Liver (tissue), 9 donors: ENCODE data around the gene ALS2CL. TPM values are rescaled to one million over a fixed set of nuclear protein-coding genes. Genes with fewer than 3 reads are reported as not detected.

ENCODE experiments used
- DNase-seq: peaks from one replicate; pipeline ENCODE4 v3.0.0-alpha.2; 2017; ENCODE audit warnings: low spot score
- H3K27ac ChIP-seq, 2 donors: one replicate each; pipeline ENCODE4 v1.7.0; 2013; ENCODE audit warnings: inconsistent platforms in 2 of 2, low read length in 2 of 2, control low read depth in 1 of 2, low read depth in 1 of 2, mild to moderate bottlenecking in 1 of 2
- H3K27me3 ChIP-seq, 4 donors: one replicate each; pipeline versions ENCODE4 v1.6.1 to v1.7.0; 2013; ENCODE audit warnings: low read length in 3 of 4, inconsistent platforms in 1 of 4, mild to moderate bottlenecking in 1 of 4, moderate library complexity in 1 of 4; ENCODE audit not compliant: control insufficient read depth in 4 of 4, insufficient read depth in 4 of 4
- H3K36me3 ChIP-seq, 4 donors: one replicate each; pipeline versions ENCODE4 v1.6.1 to v1.7.0; 2013; ENCODE audit warnings: low read length in 3 of 4, mild to moderate bottlenecking in 3 of 4, low read depth in 1 of 4, moderate library complexity in 1 of 4; ENCODE audit not compliant: control insufficient read depth in 4 of 4, insufficient read depth in 3 of 4
- H3K4me1 ChIP-seq, 4 donors: one replicate each; pipeline versions ENCODE4 v1.6.1 to v1.7.0; 2013; ENCODE audit warnings: low read length in 3 of 4, mild to moderate bottlenecking in 3 of 4, moderate library complexity in 1 of 4; ENCODE audit not compliant: control insufficient read depth in 4 of 4, insufficient read depth in 4 of 4
- H3K4me3 ChIP-seq, 3 donors: one replicate each; pipeline versions ENCODE4 v1.6.1 to v1.7.0; 2013; ENCODE audit warnings: low read length in 3 of 3, control low read depth in 1 of 3, low read depth in 1 of 3, mild to moderate bottlenecking in 1 of 3
- H3K9ac ChIP-seq, 2 donors: one replicate each; pipeline ENCODE4 v1.7.0; 2013; ENCODE audit warnings: low read length in 2 of 2, mild to moderate bottlenecking in 2 of 2, moderate library complexity in 2 of 2, control low read depth in 1 of 2, low read depth in 1 of 2
- H3K9me3 ChIP-seq, 4 donors: one replicate each; pipeline versions ENCODE4 v1.6.1 to v1.7.0; 2013; ENCODE audit warnings: low read length in 3 of 4; ENCODE audit not compliant: control insufficient read depth in 4 of 4
- CTCF ChIP-seq: fragments of 150-350 bp; IDR thresholded peaks from 2 replicates; pipeline ENCODE4 v1.5.1; 2017; ENCODE audit warnings: improper control_type of control experiment, low read depth, low read length; ENCODE audit not compliant: missing input control
- EGR1 ChIP-seq, 2 donors: IDR thresholded peaks; 2 replicates each; pipeline ENCODE4 v1.6.1; 2016 to 2018; ENCODE audit warnings: antibody characterized with exemption in 2 of 2, low read depth in 2 of 2
- FOXA1 ChIP-seq: IDR thresholded peaks from 2 replicates; pipeline ENCODE4 v1.6.1; 2016; ENCODE audit warnings: antibody characterized with exemption
- FOXA2 ChIP-seq: IDR thresholded peaks from 2 replicates; pipeline ENCODE4 v1.6.1; 2016; ENCODE audit warnings: antibody characterized with exemption
- GABPA ChIP-seq, 2 donors: IDR thresholded peaks in 1 of 2; conservative IDR thresholded peaks in 1 of 2; 2 replicates each; pipeline ENCODE4 v1.6.1; 2016; ENCODE audit warnings: antibody characterized with exemption in 2 of 2, mild to moderate bottlenecking in 1 of 2, moderate library complexity in 1 of 2
- HNF4A ChIP-seq, 2 donors: conservative IDR thresholded peaks; 2 replicates each; pipeline ENCODE4 v1.6.1; 2016; ENCODE audit warnings: antibody characterized with exemption in 2 of 2, mild to moderate bottlenecking in 2 of 2
- HNF4G ChIP-seq: IDR thresholded peaks from 2 replicates; pipeline ENCODE4 v1.6.1; 2016; ENCODE audit warnings: antibody characterized with exemption
- JUND ChIP-seq, 2 donors: IDR thresholded peaks; 2 replicates each; pipeline ENCODE4 v1.6.1; 2016; ENCODE audit warnings: antibody characterized with exemption in 2 of 2
- MAX ChIP-seq: IDR thresholded peaks from 2 replicates; pipeline ENCODE4 v1.6.1; 2016; ENCODE audit warnings: antibody characterized with exemption
- NR2F2 ChIP-seq: IDR thresholded peaks from 2 replicates; pipeline ENCODE4 v1.6.1; 2016; ENCODE audit warnings: antibody characterized with exemption
- RAD21 ChIP-seq, 2 donors: IDR thresholded peaks; 2 replicates each; pipeline ENCODE4 v1.6.1; 2016; ENCODE audit warnings: antibody characterized with exemption in 2 of 2, mild to moderate bottlenecking in 2 of 2
- REST ChIP-seq: IDR thresholded peaks from 2 replicates; pipeline ENCODE4 v1.6.1; 2016; ENCODE audit warnings: antibody characterized with exemption, mild to moderate bottlenecking
- RXRA ChIP-seq, 2 donors: IDR thresholded peaks; 2 replicates each; pipeline ENCODE4 v1.6.1; 2017 to 2018; ENCODE audit warnings: antibody characterized with exemption in 2 of 2, mild to moderate bottlenecking in 1 of 2
- SP1 ChIP-seq: IDR thresholded peaks from 2 replicates; pipeline ENCODE4 v1.6.1; 2018; ENCODE audit warnings: antibody characterized with exemption, mild to moderate bottlenecking
- TAF1 ChIP-seq: conservative IDR thresholded peaks from 2 replicates; pipeline ENCODE4 v1.6.1; 2016; ENCODE audit warnings: antibody characterized with exemption, mild to moderate bottlenecking
- YY1 ChIP-seq: IDR thresholded peaks from 2 replicates; pipeline ENCODE4 v1.6.1; 2016; ENCODE audit warnings: antibody characterized with exemption, mild to moderate bottlenecking
- ZBTB33 ChIP-seq: IDR thresholded peaks from 2 replicates; pipeline ENCODE4 v1.6.1; 2016; ENCODE audit warnings: antibody characterized with exemption
- WGBS: extraction: QIAGEN DNeasy Blood & Tissue Kit; methylation state at CpG from one replicate; pipeline ENCODE4 v1.1.7; 2013; 5-methylcytosine and 5-hydroxymethylcytosine counted together
- polyA plus RNA-seq, 2 donors: library from polyadenylated mRNA; stranded (reverse) in 1 of 2; unstranded in 1 of 2; fragments of 200-250 nt in 1 of 2; fragments of >200 nt in 1 of 2; fragmentation: Nextera tagmentation in 1 of 2; extraction: Ambion mirVana in 1 of 2; gene quantifications; one replicate each; pipeline versions ENCODE4 v1.2.1 to v1.2.3, GENCODE V29; 2013 to 2015
- total RNA-seq, 2 donors: library from RNA; depleted of rRNA; stranded (reverse); fragments of >200 nt; gene quantifications; one replicate each; pipeline ENCODE4 v1.2.3, GENCODE V29; 2014
- donor health status: healthy.
- donor health status: healthy.
- donor health status: healthy.
- donor health status: healthy.
- donor health status: healthy.

The ALS2CL gene
- total and polyA plus RNA-seq, 4 donors = 0.51 to 22.9 (median 5.7) TPM

GRCh38 chr3:46664971-46665762 lies 28.3 kb downstream of the ALS2CL start:
- H3K4me3 ChIP-seq = no peak overlapping the region
- no peak overlapping the region for H3K9ac ChIP-seq
- peaks cover 5 to 36% (median 29%) of the 10 kb centered on the region in 4 donors for H3K4me1 ChIP-seq
- 73% methylated on average over 23 of the region's 23 CpGs for WGBS
- TF ChIP-seq FOXA1 (no peak), JUND (IDR thresholded peaks at IDR 0.05) (no peak), MAX (no peak), TAF1 (no peak), YY1 (no peak), RXRA (IDR thresholded peaks at IDR 0.05) (no peak), HNF4G (no peak), RAD21 (IDR thresholded peaks at IDR 0.05) (no peak), ZBTB33 (no peak), NR2F2 (no peak)
- peaks cover 0 to 3% (median 0%) of the 10 kb centered on the region in 4 donors for H3K36me3 ChIP-seq
- H3K27me3 ChIP-seq = no peaks in the 10 kb centered on the region
- no peak overlapping the region for H3K27ac ChIP-seq
- no peaks in the 10 kb centered on the region for H3K9me3 ChIP-seq
- no peak for DNase-seq

GRCh38 chr3:46664188-46664970 lies 29.1 kb downstream of the ALS2CL start:
- H3K27ac ChIP-seq = no peak overlapping the region

More at GRCh38 chr3:46664188-46664970, 29.1 kb downstream of the ALS2CL start:
- Histone ChIP-seq H3K4me3 (no peak overlapping the region), H3K9me3 (no peaks in the 10 kb centered on the region), H3K36me3 (no peaks in the 10 kb centered on the region), H3K9ac (no peak overlapping the region), H3K4me1 (peaks cover 5 to 37% (median 29%) of the 10 kb centered on the region in 4 donors), H3K27me3 (no peaks in the 10 kb centered on the region)
- no peak for DNase-seq
- 89% methylated on average over 6 of the region's 6 CpGs for WGBS
- no peak for TF ChIP-seq CTCF
- TF ChIP-seq TAF1 = no peak
- TF ChIP-seq EGR1 (IDR thresholded peaks at IDR 0.05; ENCODE audit: low read depth in 2 of 2) = no peak
- no peak for TF ChIP-seq REST
- TF ChIP-seq ZBTB33 = no peak
- no peak for TF ChIP-seq JUND (IDR thresholded peaks at IDR 0.05)
- no peak for TF ChIP-seq RXRA (IDR thresholded peaks at IDR 0.05)
- TF ChIP-seq MAX = no peak
- no peak for TF ChIP-seq SP1
- no peak for TF ChIP-seq FOXA2
- no peak for TF ChIP-seq NR2F2
- no peak for TF ChIP-seq HNF4G
- TF ChIP-seq YY1 = no peak
- no peak for TF ChIP-seq FOXA1
- no peak for TF ChIP-seq GABPA (IDR thresholded peaks at IDR 0.05 in 1 of 2, conservative IDR thresholded peaks at IDR 0.05 in 1 of 2)
- TF ChIP-seq HNF4A (conservative IDR thresholded peaks at IDR 0.05) = no peak
